ENCODE data around the gene PPP2R2D. TPM values are rescaled to one million over a fixed set of nuclear protein-coding genes. Genes with fewer than 3 reads are reported as not detected.

PPP2R2D gene
- total RNA-seq, 4 donors from 2014 or later: 22.4 to 33.7 (median 29.1) TPM

- Histone ChIP-seq H3K27me3 (no peaks in the 10 kb centered on the region), H3K4me1 (peaks cover 49% of the 10 kb centered on the region in 2 donors), H3K4me3 (no peak overlapping the region), H3K9me3 (no peaks in the 10 kb centered on the region), H3K36me3 (no peaks in the 10 kb centered on the region), H3K27ac (peak overlapping the region in 3 of 4 donors; percentile 16 to 52 (median 25))
- in situ Hi-C loops (cut with MboI; ENCODE audit: low sequenced_read_pairs in 4 of 4): no loop called here
- peak in 1 of 2 donors; percentile 38 for DNase-seq
- TF ChIP-seq POLR2A (IDR thresholded peaks at IDR 0.05): no peak
- peak; percentile 70 to 74 for ATAC-seq
- intact Hi-C loops (cut with DNase I; ENCODE audit: low total_unique reads): no loop called here
These were observed 8.4 kb downstream of the PPP2R2D start for GRCh38 chr10:131909014-131909808.

GRCh38 chr10:131909929-131910328 is 9.1 kb downstream of the PPP2R2D start:
- no peak for DNase-seq
- TF ChIP-seq CTCF (IDR thresholded peaks at IDR 0.05 in 4 of 5, conservative IDR thresholded peaks at IDR 0.05 in 1 of 5): no peak
- no peak for TF ChIP-seq POLR2A (IDR thresholded peaks at IDR 0.05)
- Histone ChIP-seq H3K27ac (no peak overlapping the region), H3K4me3 (no peak overlapping the region), H3K4me1 (peaks cover 42 to 43% of the 10 kb centered on the region in 2 donors), H3K36me3 (no peaks in the 10 kb centered on the region), H3K27me3 (no peaks in the 10 kb centered on the region), H3K9me3 (no peaks in the 10 kb centered on the region)
- intact Hi-C loops (cut with DNase I; ENCODE audit: low total_unique reads): no loop called here
- in situ Hi-C loops (cut with MboI; ENCODE audit: low sequenced_read_pairs in 4 of 4): no loop called here
- no peak for ATAC-seq

- H3K27me3 ChIP-seq: no peaks in the 10 kb centered on the region
- no peak overlapping the region for H3K4me3 ChIP-seq
- no peak overlapping the region for H3K27ac ChIP-seq
- in situ Hi-C loops (cut with MboI; ENCODE audit: low sequenced_read_pairs in 4 of 4) (no loop called here), intact Hi-C loops (cut with DNase I; ENCODE audit: low total_unique reads) (no loop called here)
- H3K9me3 ChIP-seq: no peaks in the 10 kb centered on the region
- no peak for DNase-seq
- TF ChIP-seq CTCF (IDR thresholded peaks at IDR 0.05 in 4 of 5, conservative IDR thresholded peaks at IDR 0.05 in 1 of 5): no peak
- H3K4me1 ChIP-seq: peaks cover 34 to 35% of the 10 kb centered on the region in 2 donors
- H3K36me3 ChIP-seq: no peaks in the 10 kb centered on the region
- ATAC-seq: no peak
These were observed 10.0 kb downstream of the PPP2R2D start for GRCh38 chr10:131910663-131911314.

- Histone ChIP-seq H3K27me3 (no peaks in the 10 kb centered on the region), H3K27ac (no peak overlapping the region), H3K4me3 (no peak overlapping the region), H3K9me3 (no peaks in the 10 kb centered on the region), H3K36me3 (no peaks in the 10 kb centered on the region), H3K4me1 (peaks cover 29 to 31% of the 10 kb centered on the region in 2 donors)
- in situ Hi-C loops (cut with MboI; ENCODE audit: low sequenced_read_pairs in 4 of 4) (no loop called here), intact Hi-C loops (cut with DNase I; ENCODE audit: low total_unique reads) (no loop called here)
- ATAC-seq (no peak), DNase-seq (no peak)
- TF ChIP-seq POLR2A (IDR thresholded peaks at IDR 0.05) (no peak), CTCF (IDR thresholded peaks at IDR 0.05 in 4 of 5, conservative IDR thresholded peaks at IDR 0.05 in 1 of 5) (no peak)
These were observed 10.6 kb downstream of the PPP2R2D start for GRCh38 chr10:131911451-131911850.

DNA sequence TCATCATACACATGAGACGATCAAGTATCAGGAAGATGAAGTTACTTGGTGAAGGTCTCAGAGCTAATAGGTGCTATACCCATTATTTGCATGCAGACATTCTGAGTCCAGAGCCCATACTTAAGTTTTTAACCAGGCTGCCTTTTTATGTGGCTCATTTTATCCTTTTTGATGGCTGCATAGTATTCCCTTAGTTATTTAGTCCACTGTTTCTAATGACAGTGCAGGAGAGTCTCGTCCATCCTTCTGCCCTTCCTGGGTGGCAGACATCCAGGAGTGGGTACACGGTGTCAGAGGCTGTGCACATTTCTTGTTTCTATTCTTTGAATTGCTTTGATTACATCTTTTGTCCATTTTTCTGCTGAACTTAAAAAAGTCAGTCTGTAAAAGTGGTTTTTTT is 11.8 kb downstream of the PPP2R2D start:
- in situ Hi-C loops (cut with MboI; ENCODE audit: low sequenced_read_pairs in 4 of 4) (no loop called here), intact Hi-C loops (cut with DNase I; ENCODE audit: low total_unique reads) (no loop called here)
- ATAC-seq (no peak), DNase-seq (no peak)
- no peaks in the 10 kb centered on the region for H3K9me3 ChIP-seq
- no peaks in the 10 kb centered on the region for H3K36me3 ChIP-seq
- no peaks in the 10 kb centered on the region for H3K27me3 ChIP-seq
- TF ChIP-seq POLR2A (IDR thresholded peaks at IDR 0.05) (no peak), CTCF (IDR thresholded peaks at IDR 0.05 in 4 of 5, conservative IDR thresholded peaks at IDR 0.05 in 1 of 5) (no peak)
- H3K27ac ChIP-seq: no peak overlapping the region
- no peak overlapping the region for H3K4me3 ChIP-seq
- peaks cover 24 to 30% of the 10 kb centered on the region in 2 donors for H3K4me1 ChIP-seq

Data from gastrocnemius medialis (tissue), 4 donors.